Loucy (cell line): ENCODE data around the gene GRID1.

Experiments
- CTCF ChIP-seq: fragments of 200-600 bp; sonication (generic); conservative IDR thresholded peaks from 2 replicates; pipeline ENCODE4 v1.5.1; 2014; ENCODE audit warnings: mild to moderate bottlenecking, antibody characterized with exemption, low read length
- EZH2phosphoT487 ChIP-seq: fragments of 200-600 bp; IDR thresholded peaks from 2 replicates; pipeline ENCODE4 v1.6.1; 2018; ENCODE audit warnings: antibody characterized with exemption, mild to moderate bottlenecking, moderate library complexity, borderline replicate concordance

- TF ChIP-seq CTCF (no peak), EZH2phosphoT487 (no peak)
These were observed 517.3 kb downstream of the GRID1 start for GRCh38 chr10:85849315-85849714.
